ENCODE results near the gene KLF13.
"Not testable (repeated sequence)": the region's sequence is repeated elsewhere in the genome, so short reads cannot be mapped to it uniquely, and the experiment has no call there.

Gene KLF13

DNA sequence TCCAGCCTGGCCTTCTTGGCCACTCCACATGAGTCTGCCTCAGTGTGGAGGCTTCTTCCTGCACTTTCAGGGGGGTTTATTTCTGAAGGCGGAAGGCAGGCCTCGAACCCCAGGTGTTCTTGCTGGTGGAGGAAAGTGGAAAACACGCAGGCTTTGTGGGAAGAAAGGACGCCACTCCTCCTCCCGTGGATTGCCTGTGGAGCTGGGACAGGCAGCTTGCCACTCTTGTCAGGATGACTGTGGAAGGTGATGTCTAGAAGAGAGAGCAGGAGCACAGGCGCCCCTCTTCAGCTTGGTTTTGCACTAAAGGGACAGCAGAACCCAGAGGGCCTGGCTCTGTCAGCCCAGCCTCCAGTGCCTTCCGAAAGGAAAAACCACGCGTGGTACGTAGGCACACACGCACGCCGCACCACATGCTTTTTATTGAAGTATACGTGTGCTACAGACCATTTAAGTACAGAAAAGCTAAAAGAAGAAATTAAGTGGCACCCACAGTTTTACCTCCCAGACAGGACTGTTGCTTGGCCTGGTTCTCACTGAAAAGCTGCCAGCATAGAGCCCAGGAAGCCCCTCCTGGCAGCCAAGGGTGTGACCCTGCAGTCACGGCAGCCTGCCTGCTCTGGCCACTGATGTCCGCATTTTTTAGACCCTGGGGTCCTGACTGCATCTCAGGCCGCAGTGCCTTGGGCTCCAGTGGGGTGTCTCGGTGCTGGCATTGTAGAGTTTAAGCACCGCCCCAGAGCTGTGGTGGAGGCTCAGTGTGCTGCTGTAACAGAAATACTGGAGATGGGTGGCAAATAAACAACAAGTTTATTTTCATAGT is 21.6 kb downstream of the KLF13 start:
- DNase-seq = no peak

DNA sequence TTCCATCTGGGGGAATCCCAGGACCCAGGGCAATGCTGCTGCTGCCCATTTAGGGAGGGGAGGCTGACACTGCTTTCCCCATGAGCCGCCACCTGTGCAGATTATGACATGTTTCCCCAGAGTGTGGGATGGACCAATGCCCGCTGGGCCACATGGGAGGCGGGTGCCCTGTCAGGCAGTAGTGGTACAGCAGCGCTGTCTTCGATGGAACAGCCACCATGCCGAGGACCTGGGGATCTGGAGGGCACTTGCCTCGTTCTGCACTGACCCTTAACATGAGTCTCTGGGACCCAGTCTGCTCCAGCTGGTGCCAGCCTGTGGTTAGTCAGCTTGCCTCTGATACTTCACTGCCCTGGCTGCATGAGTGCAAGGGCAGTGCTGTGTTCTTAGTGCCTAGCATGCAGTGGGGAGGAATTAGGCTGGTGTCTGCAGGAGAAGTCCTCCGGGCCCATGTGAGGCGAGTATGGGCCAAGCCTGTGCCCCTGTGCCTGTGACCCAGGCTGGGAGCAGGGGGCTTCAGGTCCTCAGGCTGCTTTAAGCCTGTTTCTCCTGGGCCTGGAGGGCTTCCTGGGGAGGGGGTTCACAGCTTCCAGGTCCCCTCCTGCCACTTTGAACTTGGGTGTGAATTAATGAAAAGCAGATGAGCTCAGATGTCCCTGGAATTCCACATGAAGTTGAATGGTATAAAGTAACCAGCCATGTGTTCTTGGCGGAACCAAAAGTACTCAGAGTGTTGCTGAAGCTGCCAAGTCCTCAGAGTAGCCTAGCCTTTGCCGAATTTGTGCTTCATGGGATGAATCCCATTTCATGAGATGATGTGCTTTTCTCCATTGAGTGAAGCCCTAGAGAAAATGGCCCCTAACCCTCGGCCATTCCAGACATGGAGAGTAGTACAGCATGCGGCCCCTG is 22.9 kb downstream of the KLF13 start:
- no peak for DNase-seq

DNA sequence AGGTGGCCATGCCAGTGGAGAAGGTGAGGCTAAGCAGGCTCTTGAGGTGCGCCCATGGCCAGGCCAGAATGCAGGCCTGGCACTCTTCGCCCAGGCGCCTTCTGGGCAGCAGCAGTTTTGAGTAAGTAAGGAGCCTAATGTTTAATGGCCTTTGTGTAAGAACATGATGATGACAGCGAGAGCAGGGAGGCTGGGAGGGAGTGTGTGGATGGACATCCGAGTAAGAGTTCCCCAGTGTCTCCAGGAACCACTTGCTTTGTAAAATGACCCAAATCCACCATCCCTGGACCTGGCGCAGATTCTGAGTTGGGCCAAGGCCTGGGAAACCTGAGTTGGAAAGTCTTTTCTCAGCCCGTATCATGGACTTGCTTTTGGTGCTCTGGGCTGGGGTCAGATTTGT is 24.1 kb downstream of the KLF13 start:
- DNase-seq = no peak

DNA sequence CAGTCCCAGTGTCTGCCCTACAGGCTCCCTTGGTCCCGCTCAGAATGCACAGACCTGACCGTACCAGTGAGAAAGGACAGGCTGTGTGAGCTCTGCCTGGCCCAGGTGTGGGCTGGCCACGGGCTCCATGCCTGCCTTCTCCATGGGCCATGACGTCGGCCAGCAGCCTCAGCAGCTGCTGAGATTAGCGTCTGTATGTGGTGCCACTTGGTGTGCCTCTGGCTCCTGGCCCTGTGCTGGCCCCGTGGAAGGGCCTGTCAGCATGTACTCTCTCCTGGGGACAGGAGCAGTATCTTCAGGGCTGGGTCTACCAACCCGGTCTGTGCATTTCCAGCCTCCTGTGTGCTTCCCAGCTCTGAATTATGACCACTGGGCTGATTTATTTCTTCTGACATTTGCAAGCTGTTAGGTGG is 25.7 kb downstream of the KLF13 start:
- no peak for DNase-seq

DNA sequence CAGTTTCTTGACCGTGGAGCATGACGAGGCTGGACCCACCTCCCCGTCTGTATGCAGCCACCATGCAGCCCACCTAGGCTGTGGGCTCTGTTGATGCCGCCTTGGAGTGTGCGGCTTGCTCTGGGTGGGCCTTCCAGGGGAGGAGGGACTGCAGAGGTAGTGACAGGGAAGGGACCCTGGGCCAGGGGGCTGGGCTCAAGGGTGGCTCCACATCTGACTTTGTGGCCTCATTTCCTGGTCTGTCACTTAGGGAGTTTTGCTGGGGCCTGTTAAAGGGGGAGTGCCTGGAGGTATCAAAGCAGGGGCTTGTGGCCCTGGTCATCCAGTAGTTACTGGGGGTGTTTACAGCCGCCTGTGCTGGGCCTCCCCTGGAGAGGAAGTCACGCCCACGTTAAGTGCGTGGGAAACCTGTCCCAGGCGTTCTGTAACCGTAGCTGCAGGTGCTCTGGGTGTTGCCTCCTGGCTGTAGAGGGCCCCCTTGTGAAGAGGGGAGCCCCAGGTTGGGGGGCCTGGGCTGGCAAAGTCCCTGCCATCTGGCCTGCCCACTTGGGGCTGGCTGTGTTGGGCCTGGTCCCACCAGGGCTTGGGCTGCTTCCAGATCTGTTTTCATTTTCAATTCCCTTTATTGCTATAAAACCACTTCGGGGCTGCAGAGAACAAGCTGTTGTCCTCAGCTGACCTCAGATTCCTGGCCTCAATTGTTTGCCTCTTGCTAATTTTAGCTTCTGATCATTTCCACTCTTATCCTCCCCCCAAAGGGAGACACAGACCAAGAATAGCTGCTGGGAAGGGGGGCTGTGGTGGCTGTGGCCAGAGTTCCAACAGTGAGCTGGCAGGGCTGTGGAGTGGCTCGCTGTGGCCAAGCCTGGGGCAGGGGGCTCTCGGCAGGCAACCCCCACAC is 26.5 kb downstream of the KLF13 start:
- DNase-seq = no peak

DNA sequence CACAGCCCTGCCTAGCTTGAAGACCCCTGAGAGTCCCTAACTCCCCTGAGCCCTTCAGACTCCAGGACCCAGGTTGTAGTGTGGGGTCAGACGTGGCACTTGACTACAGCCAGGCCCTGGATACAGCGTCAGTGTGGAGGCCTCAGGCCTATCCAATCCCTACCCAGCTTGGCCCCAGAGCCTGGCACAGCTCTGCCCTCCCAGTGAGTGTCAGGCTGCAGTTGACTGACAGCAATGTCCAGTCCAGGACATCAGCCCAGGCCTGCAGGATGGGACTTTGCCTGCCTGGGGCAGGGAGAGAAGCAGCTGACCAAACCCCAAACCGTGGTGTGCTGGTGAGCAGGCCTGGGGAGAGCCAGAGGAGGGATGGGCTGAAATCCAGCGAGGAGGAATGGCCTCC is 27.3 kb downstream of the KLF13 start:
- DNase-seq = no peak

DNA sequence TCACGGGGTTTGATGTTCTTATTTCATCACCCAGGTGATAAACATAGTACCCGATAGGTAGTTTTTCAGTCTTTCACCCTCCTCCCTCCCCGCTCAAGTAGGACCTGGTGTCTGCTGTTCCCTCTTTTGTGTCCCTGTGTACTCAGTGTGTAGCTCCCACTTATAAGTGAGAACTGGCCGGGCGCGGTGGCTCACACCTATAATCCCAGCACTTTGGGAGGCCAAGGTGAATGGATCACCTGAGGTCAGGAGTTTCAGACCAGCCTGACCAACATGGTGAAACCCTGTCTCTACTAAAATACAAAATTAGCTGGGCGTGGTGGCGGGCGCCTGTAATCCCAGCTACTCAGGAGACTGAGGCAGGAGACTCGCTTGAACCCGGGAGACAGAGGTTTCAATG is 29.5 kb downstream of the KLF13 start:
- not testable (repeated sequence) for DNase-seq

DNA sequence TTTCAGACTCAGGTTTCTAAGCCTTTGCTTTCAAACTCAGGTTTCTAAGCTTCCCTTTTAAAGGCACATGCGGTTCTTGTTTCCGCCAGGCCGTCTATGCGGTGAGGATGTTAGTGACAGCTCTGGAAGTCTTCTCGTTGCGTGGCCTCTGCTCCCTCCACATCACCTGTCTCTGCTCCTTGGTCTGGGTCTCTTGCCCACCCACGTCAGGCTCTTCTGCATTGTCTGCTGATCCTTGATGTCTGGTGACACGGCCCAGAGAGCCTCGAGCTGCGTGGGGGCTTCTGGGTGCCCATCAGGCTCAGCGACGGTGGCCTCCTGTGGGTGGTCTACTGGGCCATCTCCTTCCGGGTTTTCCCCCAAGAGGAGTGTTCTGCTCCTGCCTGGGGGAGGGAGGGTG is 30.5 kb downstream of the KLF13 start:
- no peak for DNase-seq

DNA sequence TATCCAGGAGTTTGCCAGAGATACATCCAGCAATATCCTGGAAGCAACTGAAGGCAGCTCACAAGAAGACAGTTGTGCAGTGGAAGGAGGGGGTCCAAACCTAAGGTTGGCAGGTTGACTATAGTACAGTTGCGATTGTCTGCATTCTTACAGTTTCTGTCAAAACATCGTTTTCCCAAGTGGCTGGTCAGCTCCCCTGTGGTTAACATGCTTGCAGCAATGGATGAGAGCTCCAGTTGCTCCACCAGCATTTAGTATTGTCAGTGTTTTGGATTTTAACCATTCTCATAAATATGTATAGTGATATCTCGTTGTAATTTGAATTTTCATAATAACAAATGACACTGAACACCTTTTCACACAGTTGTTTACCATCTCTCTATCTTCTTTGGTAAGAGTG is 31.5 kb downstream of the KLF13 start:
- DNase-seq = no peak

DNA sequence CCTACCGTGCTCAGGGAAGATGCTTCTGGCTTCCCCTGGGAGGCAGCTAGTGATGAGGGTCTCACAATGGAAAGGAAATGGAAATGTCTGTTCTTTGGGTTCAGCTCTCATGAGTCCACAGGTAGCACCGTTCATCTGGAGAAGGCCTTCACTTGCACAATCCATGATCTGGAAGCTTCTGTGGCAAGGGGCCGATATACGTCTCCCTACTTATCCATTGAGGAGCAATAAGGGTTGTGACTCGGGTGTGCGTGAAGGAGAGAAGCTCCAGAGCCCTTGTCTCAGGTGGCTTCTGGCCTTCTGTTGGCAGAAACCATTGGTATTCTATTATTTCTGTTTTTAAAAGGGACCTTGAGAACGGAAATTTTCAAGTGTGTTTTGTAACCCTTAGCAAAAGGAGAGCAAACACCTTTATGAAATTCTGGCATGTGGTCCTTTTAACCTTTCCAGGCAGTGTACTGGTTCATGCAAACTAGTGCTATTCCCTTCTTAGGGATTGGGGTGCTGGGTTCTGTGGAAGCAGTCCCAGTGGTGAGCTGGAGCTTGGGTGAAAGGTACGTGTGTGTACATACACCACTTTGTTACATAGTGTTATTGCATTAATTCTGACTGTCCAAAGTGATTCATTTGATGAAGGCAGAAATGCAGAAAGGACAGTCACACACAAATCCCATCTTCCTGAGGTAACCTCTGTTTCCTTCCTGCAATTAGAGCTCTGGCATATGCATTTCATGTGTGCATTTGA is 32.5 kb downstream of the KLF13 start:
- DNase-seq = no peak

DNA sequence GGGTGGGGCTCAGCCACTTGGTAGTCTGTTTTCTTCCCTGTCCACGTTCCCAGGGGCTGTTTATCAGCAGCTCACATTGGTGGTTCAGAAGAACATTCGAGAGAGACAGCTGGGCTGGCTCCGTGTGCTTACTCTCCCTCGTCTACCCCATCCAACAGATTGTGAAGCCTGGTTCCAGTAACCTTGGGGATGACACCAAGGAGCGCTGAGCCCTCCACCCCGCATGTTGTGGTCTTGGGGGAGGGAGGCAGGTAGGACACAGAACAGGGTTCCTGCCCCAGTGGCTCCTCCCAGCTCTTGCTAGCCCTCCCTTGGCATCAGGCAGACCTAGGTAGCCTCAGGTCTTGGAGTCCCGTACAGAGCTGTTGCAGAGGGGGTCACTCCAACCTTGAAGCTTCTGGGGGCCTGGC is 33.1 kb downstream of the KLF13 start:
- DNase-seq = no peak

DNA sequence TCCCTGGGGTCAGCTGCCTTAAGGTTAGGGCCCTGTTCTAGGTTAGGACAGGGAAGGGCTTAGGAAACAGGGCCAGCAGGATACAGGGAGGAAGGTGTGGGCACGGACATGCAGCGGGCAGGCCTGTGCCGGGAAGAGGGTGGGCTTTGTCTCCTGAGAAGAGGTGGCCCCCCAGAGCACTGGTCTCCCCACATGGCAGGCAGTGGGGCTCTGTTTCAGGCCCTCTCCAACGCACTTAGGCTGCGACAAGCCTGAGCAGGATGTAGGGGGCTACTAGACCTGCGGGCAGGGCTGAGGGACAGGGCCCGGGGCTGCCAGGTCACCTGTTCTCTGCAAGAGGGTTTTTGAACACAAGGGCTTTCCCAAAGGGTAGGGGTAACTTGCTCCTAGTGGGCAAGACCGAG is 33.5 kb downstream of the KLF13 start:
- no peak for DNase-seq

DNA sequence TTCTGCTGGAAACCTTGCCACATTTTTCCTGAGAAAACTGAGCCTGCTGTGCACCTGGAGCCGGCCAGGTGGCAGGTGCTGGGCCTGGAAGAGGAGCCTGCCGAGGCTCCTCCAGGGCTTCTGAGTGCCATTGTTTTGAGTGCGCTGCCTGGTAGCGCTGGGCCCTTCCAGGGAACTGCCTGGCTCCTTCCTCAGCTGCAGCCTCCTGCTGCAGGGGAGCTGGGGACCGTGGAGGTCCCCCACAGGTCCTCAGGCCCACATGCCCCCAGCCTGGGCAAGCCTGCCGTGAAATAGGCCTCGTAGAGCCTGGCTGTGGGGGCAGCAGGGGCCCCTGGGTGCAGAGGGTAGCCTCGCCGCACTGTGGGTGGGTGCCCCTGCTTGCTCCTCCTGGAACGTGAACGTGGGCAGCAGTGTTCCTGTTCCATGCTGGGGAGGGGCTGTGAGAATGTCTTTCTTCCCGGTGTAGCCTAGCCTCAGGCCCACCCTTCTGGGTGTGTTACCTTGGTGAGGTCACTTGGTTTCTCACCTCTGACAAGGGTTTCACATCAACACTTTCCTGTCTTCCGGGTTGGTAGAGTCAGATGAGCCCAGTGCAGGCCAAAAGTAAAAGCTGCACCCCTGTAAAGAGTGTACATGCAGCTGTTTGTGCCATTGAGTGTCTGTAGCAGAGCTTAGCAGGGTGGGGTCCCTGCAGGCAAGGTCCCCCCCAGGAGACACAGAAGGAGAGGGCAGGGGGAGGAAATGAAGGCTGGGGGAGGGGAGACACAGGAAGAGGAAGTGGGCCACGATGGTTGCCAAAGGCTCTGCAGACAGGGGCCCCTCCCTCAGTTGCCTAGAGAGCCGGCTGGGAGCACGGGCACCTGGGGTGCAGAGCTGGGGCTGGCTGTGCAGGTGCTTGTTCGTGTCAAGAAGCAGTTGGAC is 34.5 kb downstream of the KLF13 start:
- DNase-seq = no peak

DNA sequence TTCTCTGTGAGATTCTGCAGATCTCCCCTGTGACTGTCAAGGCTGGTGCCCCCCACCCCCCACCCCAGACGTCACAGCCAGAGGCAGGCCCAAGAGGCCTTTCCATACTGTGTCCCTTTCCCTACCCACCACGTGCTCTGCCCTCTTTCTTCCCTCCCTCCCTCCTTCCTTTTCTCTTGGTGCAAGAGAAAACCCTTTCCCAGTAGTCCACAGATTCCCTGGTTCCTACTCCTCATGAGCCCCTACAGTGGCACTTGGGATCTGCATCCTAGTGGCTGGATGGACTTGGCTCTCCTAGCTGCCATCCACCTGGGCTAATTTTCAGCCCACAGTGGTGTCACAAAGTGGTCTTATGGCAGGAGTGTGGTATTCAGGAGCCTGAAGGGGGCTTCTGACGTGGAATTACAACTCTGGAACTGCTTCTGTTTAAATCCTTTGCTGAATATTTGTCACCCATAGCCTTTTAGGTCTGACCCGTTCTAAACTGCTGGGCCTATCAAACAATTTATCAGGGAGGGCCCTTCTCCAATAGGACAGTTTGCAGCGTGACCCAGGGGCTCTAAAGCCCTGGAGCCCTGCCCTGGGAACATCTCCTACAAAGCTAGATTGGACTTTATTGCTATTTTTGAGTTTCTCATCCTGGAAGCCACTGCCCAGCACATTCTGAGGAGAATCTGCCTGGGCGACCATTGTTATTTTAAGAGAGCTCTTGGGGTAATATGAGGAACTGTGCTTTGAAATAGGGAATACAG is 35.3 kb downstream of the KLF13 start:
- no peak for DNase-seq

DNA sequence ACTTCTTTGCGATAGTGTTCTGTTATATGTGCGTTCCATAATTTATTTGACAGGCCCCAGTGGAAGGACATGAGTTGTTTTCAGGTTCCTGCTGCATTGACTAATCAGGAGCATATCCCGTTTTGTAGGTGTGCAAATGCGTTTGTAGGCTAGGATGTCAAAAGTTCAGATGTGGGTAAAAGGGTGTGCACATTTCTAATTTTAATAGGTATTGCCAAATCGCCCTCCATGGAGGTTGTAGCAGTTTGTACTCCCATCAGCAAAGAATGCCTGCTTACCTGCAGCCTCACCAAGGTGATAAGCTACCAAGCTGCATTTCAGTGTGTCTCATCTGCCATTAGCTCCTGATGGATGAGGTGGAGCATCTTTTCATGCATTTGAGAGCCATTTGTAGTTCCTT is 36.3 kb downstream of the KLF13 start:
- no peak for DNase-seq

DNA sequence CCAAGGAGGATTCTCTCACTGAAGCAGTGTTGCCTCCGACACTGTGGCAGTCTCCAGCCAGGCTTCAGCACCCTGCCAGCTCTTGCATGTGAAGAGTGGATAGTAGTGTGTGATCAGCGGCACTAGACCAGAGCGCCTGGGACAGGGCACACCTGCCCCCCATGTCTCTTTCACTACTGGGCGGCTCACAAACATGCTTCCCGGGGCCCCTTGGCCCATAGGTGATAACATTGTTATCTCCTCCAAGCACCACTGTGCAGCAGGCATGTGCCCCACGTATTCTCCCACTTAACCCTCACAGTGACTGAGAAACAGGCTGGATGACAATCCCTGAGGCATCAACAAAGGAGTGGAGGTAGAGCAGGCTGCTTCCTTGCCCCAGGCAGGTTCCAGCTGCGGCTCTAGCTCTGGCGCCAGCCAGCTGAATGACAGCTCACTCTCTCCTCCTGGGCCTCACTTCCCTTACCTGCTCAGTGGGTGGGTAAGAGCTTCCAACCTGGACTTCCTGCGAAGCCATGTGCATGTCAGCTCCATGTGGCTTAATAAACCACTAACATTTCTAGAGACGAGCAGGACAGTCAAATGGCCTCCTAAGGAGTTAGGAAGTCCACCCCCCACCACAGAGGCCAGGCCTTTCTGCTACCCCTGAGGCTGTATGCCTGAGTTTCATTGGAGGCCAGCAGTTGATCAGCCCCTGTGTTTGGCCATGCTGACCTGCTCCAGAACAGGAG is 37.8 kb downstream of the KLF13 start:
- no peak for DNase-seq

DNA sequence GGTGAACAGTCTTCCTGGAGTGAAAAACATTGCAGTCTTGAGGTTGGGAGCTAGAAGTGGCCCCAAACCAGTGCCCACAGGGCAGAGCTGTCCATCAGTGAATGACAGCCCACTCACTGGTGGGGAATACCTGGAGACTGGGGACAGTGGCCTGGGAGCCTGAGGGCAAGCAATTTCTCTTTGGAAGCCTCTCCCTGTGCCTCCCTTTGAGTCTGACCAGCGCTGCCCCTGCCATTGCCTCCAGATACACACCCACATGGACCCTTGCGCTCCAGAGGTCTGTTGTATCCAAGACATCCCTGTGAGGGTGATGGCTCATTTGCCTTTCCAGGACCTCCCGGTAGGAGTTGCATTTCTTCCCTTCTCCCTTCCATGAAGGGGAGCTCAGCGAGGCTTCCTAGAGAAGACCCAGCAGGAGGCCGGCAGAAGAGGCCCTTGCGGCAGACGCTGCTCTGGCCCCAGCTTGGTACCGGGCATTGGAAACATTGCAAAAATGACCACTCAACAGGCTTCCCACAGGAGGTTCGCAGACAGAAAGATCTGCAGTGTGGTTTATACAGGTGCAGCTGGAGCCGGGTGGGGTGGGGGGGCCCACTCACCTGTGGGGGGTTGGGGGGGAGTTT is 38.5 kb downstream of the KLF13 start:
- DNase-seq = no peak

DNA sequence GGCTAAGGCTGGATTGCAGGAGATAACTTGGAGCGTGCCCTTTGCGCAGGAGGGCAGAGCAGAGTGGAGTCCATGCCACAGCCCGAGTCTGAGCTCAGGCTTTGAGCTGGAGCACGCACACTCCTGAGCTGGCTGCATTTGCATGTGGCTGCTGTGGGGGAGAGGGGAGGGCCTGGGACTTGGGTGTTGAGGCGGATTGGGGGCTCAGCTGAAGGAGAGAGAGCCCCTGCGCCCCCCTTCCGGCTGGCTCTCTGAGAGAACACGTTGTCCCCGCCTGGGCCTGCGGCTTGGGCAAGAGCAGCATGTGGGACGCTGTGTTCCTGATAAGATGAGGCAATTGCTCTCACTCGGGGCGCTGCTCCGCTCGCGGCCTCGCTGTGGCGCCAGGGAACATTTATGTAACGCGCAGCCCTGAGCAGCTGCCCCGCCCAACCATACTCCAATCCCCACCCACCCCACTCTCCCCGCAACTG is 39.1 kb downstream of the KLF13 start:
- no peak for DNase-seq

DNA sequence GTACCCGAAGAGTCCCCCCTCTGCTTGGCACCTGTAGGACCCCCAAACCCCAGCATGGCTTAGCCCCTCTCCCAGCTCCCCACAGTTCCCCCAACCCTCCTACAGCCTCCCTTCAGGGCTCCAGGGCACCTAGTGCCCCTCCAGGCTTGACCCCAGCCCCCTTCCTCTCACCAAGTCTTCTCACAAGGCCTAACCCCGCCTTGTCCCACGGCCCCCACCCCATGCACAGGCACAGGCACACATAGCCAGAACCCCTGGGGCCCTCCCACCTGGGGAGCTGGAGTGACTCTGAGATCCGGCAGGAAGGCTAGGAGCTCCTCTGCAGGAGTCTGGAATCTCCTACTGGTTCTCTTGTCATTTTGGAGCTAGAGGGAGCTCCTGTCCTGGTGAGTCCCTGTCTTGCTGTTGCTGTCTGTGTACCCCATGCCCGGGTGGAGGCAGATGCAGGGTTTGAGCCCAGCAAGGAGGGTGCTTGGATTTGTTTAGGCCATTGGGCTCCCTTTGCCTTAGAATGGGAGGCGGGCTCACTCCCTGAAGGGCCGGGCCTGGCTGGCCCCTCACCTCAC is 39.6 kb downstream of the KLF13 start:
- DNase-seq = no peak

Data from NCI-H510A (cell line).